HG03064 (cell line): ENCODE measurements around the gene ALDH3A2.
"Not testable (repeated sequence)": the region's sequence is repeated elsewhere in the genome, so short reads cannot be mapped to it uniquely, and the experiment has no call there.

Experiments
- ATAC-seq: cut with Tn5 transposase; IDR thresholded peaks from one replicate; pipeline ENCODE4 v1.9.1; 2021; ENCODE audit warnings: low read depth; ENCODE audit not compliant: unreplicated experiment

ALDH3A2 gene

GRCh38 chr17:19649274-19649541 is 657 bp downstream of the ALDH3A2 start:
- ATAC-seq, result no peak

GRCh38 chr17:19650826-19651225 is 2.3 kb downstream of the ALDH3A2 start:
- no peak for ATAC-seq

GRCh38 chr17:19651451-19652238 is 3.1 kb downstream of the ALDH3A2 start:
- no peak for ATAC-seq

GRCh38 chr17:19652595-19652994 is 4.0 kb downstream of the ALDH3A2 start:
- ATAC-seq, result no peak

- ATAC-seq, result no peak
Observed at GRCh38 chr17:19654342-19654886, 5.9 kb downstream of the ALDH3A2 start.

GRCh38 chr17:19654896-19655295 is 6.3 kb downstream of the ALDH3A2 start:
- no peak for ATAC-seq

- no peak for ATAC-seq
Observed at GRCh38 chr17:19656336-19656735, 7.8 kb downstream of the ALDH3A2 start.

- no peak for ATAC-seq
Observed at GRCh38 chr17:19656851-19657581, 8.5 kb downstream of the ALDH3A2 start.

GRCh38 chr17:19659366-19660177 is 11.0 kb downstream of the ALDH3A2 start:
- no peak for ATAC-seq

GRCh38 chr17:19660219-19660870 is 11.8 kb downstream of the ALDH3A2 start:
- ATAC-seq, result no peak

- ATAC-seq, result no peak
Observed at GRCh38 chr17:19661121-19661520, 12.6 kb downstream of the ALDH3A2 start.

GRCh38 chr17:19663097-19663496 is 14.5 kb downstream of the ALDH3A2 start:
- ATAC-seq, result no peak

GRCh38 chr17:19664136-19664820 is 15.7 kb downstream of the ALDH3A2 start:
- no peak for ATAC-seq

- no peak for ATAC-seq
Observed at GRCh38 chr17:19664821-19665181, 16.2 kb downstream of the ALDH3A2 start.

- not testable (repeated sequence) for ATAC-seq
Observed at GRCh38 chr17:19669680-19670079, 21.1 kb downstream of the ALDH3A2 start.

GRCh38 chr17:19670908-19671307 is 22.4 kb downstream of the ALDH3A2 start:
- ATAC-seq, result no peak

GRCh38 chr17:19671433-19671832 is 22.9 kb downstream of the ALDH3A2 start:
- no peak for ATAC-seq

GRCh38 chr17:19672009-19672750 is 23.6 kb downstream of the ALDH3A2 start:
- no peak for ATAC-seq

GRCh38 chr17:19673623-19674022 is 25.1 kb downstream of the ALDH3A2 start:
- no peak for ATAC-seq
